ENCODE data around the gene ALOX15B.

The ALOX15B gene

GRCh38 chr17:8038954-8039610 lies at the start of gene ALOX15B:
Gene ALOX15B, plus strand, starts transcription at chr17:8039059. Its CDS starts 97 bp downstream, at chr17:8039156.
- no peak for DNase-seq (ENCODE audit: low read depth)

- DNase-seq (ENCODE audit: low read depth), result peak; percentile 88
These were observed 48.8 kb upstream of the ALOX15B start for GRCh38 chr17:7989781-7990655.

GRCh38 chr17:7992516-7992915 lies 46.3 kb upstream of the ALOX15B start:
- DNase-seq (ENCODE audit: low read depth), result no peak

GRCh38 chr17:7992924-7993323 lies 45.9 kb upstream of the ALOX15B start:
- no peak for DNase-seq (ENCODE audit: low read depth)

GRCh38 chr17:7993972-7994589 lies 44.8 kb upstream of the ALOX15B start:
- no peak for DNase-seq (ENCODE audit: low read depth)

- DNase-seq (ENCODE audit: low read depth), result no peak
These were observed 43.1 kb upstream of the ALOX15B start for GRCh38 chr17:7995724-7996123.

- no peak for DNase-seq (ENCODE audit: low read depth)
These were observed 41.7 kb upstream of the ALOX15B start for GRCh38 chr17:7997186-7997585.

- no peak for DNase-seq (ENCODE audit: low read depth)
These were observed 36.7 kb upstream of the ALOX15B start, which contains the start of gene GUCY2D for GRCh38 chr17:8001976-8002720. Gene GUCY2D, plus strand, starts transcription at chr17:8002615. Its CDS starts 433 bp downstream, at chr17:8003048.

- DNase-seq (ENCODE audit: low read depth), result no peak
These were observed 35.9 kb upstream of the ALOX15B start for GRCh38 chr17:8002721-8003593.

GRCh38 chr17:8003594-8004181 lies 35.2 kb upstream of the ALOX15B start:
- DNase-seq (ENCODE audit: low read depth), result no peak

GRCh38 chr17:8004899-8005298 lies 34.0 kb upstream of the ALOX15B start:
- no peak for DNase-seq (ENCODE audit: low read depth)

GRCh38 chr17:8005357-8005756 lies 33.5 kb upstream of the ALOX15B start:
- no peak for DNase-seq (ENCODE audit: low read depth)

GRCh38 chr17:8005967-8006730 lies 32.7 kb upstream of the ALOX15B start:
- DNase-seq (ENCODE audit: low read depth), result no peak

GRCh38 chr17:8006836-8007680 lies 31.8 kb upstream of the ALOX15B start:
- no peak for DNase-seq (ENCODE audit: low read depth)

GRCh38 chr17:8007836-8008235 lies 31.0 kb upstream of the ALOX15B start:
- no peak for DNase-seq (ENCODE audit: low read depth)

- no peak for DNase-seq (ENCODE audit: low read depth)
These were observed 26.7 kb upstream of the ALOX15B start for GRCh38 chr17:8012045-8012580.

GRCh38 chr17:8012996-8013640 lies 25.7 kb upstream of the ALOX15B start:
- no peak for DNase-seq (ENCODE audit: low read depth)

Data from activated T-helper 9 cell treated with anti-CD3 and anti-CD28 coated beads, Interleukin-2, amount 50 U/mL, for 16 hours (primary cell).